Raji (cell line): ENCODE results near the gene CNTLN.

ENCODE experiments used
- POLR2A ChIP-seq: IDR thresholded peaks from 2 replicates; pipeline ENCODE4 v1.6.1; 2011; ENCODE audit warnings: low read depth, low read length, control low read depth; ENCODE audit not compliant: insufficient read depth

CNTLN gene

DNA sequence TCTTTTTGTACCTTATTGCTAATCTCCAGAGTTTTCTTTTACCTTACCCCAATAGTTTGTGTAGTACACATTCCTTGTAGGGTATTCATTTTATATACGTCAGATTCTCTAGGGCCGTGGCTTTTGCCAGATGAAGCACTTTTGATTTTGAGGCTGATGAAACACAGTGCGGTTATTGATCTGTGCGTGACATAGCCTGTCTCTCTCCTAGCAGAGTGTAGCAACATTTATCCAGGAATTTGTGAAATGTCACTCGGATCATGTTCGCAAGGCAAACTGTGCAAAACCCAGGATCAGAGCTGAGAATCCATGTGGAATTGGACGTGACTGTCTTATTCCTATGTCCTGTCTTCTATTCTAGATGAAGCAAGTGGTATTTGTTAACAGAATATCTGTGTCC, 302.0 kb downstream of the CNTLN start:
- TF ChIP-seq POLR2A, result no peak

DNA sequence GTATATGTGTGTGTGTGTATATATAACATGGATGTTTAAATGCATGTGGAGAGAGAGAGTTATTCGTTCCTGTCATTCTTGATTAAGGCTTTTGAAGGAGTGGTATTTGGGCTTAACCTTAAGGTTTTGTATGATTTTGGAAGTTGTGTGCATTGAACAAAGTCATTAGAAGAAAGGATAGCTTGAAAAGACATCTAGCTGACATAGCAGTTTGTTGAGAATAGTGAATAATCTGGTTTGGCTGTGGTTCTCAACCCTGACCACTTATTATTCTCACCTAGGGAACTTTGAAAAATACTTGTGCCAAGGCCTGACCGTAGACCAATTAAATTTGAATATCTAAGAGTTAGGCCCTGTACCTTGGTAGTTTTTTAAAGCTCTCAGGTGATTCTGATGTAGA, 303.0 kb downstream of the CNTLN start:
- no peak for TF ChIP-seq POLR2A

DNA sequence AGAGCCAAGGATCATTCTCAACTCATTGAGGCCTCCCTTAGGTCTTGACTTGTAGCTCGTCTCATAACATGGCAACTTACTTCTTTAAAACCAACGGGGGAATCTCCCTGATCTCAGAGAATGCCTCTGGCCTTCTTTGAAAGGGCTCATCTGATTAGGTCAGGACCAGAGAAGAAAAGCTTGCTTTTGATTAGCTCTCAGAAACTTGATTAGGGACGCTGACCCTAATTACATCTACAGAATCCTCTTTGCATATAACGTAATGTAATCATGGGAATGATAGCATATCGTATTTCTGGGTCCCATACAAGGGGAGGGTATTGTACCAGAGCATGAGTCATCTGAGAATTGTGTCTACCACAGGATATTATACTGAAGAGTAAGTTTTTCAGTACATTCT, 318.9 kb downstream of the CNTLN start:
- no peak for TF ChIP-seq POLR2A

DNA sequence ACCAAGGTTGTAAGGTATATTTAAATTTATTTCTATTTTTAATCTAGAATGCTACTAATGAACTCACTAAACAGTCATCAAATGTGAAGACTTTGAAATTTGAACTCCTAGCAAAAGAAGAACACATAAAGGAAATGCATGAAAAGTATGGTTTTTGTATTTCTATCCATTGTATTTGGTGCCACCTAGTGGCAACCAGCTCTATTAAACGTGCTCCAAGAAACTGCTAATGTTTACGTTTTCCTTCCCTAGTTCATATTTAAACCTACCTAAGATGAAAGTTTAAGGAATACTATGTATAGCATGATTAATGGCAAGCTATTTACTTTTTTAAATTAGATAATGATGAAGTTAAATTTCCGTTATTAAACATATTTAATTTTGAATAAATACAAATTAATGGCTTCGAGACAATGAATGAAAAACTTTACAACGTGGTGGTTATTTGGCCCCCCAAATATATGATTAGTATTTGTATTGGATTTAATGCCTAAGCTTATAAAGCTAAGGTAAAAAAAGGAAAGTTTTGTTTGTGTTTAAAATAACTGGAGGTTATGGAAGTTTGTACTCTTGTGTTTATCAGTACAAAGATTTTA, 328.1 kb downstream of the CNTLN start:
- TF ChIP-seq POLR2A, result no peak

DNA sequence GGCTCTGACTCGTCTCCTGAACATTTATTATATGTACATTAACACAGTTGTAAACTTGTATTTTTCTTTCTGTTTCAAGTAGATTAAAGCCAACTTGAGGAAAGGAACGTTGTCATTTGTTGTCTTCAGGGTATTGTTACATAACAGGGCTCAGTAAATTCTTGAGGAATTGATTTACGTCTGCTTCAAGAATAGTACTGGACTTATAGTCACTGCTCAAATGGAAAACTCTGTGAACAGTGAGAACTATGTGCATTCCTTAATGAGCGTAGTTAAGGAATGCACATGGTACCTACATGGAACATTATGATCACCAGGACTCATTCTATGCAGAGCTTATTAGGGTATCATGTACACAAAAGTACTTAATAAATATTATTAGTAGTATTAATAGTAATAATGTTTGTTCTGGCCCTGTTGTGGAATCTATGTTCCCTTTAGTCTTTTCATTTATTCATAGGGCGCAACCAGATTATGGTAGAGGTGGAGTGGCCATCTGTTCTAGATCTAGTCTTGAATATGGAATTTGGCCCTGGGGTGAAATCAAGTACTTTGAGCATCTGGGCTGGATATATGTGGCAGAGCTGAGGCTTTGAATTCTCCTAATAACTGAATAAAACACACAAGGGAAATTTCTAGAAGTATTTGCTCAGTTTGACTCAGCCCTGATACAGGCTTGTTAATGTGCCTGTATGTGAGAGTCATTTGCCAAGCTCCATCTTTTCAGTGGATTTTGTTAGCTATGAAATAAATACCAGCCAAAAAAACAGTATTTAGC, 335.4 kb downstream of the CNTLN start:
- no peak for TF ChIP-seq POLR2A

DNA sequence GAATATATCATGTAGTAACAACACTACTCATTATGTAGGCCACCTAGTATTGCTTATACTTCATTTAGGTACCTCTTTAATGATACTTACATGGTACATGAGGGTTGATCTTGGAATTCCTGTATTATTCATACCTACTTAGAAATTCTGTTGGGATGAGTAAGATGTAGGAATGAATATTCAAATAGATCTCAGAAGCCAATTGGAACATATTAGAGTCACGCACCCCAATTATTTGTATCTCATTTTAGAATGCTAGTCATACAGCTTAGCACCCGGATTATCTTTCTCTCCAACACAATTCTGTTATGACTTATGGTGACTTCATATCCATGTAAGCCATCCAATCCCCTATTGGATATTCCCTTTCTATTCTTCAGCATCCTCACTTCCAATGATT, 337.3 kb downstream of the CNTLN start:
- no peak for TF ChIP-seq POLR2A

DNA sequence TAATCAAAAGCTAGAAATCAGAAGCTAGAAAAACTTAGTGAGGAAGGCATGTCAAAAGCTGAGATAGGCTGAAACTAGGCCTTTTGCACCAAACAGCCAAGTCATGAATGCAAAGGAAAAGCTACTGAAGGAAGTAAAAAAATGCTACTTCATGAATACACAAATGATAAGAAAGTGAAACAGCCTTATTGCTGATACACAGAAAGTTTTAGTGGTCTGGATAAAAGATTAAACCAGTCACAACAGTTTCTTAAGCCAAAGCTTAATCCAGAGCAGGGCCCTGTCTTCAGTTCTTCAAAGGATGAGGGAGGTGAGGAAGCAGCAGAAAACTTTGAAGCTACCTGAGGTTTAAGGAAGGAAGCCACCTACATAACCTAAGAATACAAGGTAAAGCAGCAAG, 341.6 kb downstream of the CNTLN start:
- no peak for TF ChIP-seq POLR2A

DNA sequence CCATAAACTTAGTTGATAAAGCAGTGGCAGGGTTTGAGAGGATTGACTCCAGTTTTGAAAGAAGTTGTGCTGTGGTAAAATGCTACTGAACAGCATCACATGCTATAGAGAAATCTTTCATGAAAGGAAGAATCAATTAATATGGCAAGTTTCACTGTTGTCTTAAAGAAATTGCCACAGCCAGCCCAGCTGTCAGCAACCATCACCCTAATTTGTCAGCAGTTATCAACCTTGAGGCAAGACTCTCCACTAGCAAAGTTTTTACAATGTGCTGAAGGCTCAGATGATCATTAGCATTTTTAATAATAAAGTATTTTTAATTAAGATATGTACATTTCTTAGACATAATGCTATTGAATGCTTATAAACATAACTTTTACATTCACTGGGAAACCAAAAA, 343.0 kb downstream of the CNTLN start:
- TF ChIP-seq POLR2A, result no peak

DNA sequence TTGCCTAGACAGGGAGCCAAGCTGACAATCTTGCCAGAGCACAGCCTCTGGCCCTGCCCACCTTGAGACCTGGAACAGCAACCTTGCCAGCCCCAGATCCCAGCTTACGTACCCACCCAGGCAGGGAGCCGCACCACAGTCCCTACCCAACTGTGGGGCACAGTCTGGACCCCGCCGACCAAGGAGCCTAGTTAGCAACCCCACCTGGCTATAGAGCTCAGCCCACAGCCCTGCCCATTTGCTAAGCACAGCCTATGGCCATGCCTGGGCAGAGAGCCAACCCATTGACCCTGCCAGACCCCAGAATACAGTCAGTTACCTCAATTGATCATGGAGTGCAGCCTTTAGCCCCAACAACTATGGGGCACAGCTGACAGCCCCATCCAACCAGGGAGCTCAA, 346.1 kb downstream of the CNTLN start:
- TF ChIP-seq POLR2A, result no peak

DNA sequence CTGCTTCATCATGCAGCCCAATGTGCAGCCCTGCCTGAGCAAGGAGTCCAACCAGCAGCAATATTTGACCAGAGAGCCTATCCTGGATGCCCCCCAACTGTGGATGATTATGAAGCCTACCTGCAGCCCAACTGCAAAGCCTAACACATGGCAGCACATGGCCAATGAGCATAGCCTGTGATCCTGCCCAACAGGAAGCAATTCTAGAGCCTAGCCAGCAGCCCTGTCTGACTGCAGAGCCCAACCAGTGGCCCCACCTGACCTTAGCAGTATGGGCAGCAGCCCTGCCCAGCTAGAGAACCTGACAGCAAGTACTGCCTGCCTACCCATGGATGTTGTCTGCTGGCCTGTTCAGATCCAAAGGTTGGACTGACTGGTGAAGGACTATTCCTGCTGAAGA, 346.7 kb downstream of the CNTLN start:
- TF ChIP-seq POLR2A, result no peak

DNA sequence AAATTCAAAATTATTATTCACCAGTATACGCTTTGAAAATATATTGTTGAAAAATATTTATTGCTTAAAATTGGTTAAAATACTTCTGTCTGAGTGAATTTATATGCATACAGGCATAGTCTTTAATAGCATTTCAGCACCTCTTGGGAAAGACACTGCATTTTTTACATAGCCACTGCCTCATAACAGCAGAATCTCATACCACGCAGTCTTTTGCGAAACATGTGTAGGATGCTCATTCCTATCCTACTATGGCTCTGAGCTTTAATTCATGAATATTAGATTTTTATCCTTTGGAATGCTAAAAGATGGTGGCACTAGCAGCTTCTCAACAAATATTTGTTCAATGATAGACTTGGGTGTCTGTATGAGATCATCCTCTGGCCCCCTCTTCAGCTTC, 350.1 kb downstream of the CNTLN start:
- TF ChIP-seq POLR2A, result no peak

DNA sequence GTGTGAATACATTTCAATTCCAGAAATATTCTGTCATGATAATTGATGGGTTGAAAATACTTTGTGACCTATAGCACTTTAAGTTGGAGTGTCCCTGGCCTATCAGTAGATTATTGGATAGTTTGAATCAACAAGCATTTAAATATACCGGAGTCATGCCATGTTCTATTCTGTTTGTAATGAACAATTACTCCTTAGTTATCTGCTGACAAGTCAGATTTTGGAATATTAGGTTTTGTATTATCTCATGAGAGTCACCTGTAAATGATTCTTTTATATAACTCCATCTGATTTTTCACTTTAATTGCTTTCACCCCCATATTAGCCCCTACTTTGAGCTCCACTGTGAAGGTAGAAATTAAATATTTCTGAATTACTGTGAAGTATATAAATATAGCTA, 351.6 kb downstream of the CNTLN start:
- no peak for TF ChIP-seq POLR2A

DNA sequence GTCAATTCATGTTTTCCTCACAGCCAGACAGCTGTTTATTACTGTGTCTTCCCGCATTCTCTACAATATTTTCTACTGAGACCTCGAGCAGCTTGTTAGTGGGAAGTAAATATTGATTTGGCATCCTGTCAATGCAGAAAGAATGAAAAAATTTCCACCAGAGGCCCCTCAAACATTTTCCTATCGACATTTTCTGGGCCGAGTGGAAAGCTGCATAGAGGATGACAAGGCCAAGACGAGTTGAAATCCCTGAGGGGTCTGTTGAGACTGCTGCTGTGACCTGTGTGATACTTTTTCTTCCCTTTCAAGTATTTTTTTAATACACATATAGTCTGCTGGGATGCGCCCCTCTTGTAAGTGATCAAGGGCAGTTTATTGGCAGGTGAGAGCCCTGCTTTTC, 352.6 kb downstream of the CNTLN start:
- TF ChIP-seq POLR2A, result no peak

DNA sequence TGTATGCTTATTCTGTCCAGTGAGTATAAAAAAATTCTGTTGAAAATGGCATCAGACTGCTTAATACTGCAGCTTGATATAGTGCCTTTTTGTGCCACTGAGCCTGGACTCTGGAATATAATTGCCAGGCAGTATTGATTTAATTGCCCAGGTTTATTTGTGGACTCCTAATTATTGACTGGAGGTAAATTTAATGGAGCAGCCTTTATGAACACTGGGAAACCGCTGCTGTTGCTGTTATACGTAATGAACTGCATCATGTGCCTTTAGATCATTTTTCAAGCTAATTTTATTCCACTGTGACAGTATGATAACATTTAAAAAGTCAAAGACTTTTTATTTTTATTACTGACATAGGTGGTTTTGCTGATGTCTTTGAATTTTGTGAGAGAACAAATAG, 353.8 kb downstream of the CNTLN start:
- no peak for TF ChIP-seq POLR2A

DNA sequence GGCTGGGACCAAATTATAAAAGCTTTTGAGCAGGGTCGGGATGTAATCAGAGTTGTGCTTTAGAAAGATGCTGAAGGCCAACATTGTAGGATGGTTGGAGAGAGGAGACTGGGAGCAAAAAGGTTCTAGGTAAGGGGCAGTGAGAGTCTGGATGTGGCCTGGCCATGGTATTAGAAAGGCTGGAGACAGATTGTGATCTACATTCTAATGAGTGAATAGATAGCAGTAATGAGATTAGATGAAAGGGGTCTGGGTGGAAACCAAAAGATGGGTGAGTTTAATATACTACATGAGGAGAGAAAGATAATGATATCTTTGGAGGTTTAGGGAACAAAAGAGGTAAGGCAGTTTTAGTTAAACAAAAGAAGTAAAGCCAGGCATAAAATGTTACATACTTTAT, 355.3 kb downstream of the CNTLN start:
- TF ChIP-seq POLR2A, result no peak

DNA sequence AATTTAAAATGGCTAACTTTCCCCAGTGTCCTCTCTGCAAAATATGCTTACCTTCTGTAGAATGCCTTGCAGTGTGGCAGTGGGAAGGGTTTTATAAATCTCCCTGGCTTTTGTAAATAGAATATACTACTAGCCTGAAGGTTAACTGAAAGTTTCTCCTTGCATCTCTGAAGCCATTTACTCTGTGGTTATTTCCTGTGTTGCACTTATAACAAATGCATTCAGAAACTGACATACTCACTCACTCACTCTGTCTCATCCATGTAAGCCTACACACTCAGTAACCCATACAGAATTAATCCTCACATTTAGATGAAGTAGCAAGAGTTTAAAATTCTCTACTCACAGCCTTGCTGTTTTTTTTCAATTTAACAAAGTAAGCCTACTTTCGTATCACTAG, 356.9 kb downstream of the CNTLN start:
- no peak for TF ChIP-seq POLR2A

DNA sequence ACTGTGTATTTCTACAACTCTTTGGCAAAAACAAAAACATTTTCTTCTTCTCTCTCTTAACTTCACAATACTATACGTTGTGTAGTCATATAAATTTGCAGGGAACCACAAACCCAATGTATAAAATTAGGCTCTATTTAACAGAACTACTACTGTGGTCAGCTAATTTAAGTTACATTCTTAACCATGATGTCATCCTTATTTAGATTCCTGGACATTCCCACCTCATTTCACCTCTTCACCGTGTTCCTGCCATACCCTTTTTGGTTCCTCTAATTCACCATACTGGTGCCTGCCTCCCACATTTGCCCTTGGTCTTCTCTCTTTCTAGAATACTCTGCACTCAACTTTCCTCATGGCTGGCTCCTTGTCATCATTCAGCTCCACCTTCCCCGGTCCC, 368.4 kb downstream of the CNTLN start:
- TF ChIP-seq POLR2A, result no peak
